ENCODE data around the gene BBOX1. TPM values are rescaled to one million over a fixed set of nuclear protein-coding genes. Genes with fewer than 3 reads are reported as not detected.

The BBOX1 gene
- total RNA-seq, 4 donors from 2014 or later: 0.55 TPM; not detected in 3

- intact Hi-C loops (cut with DNase I; ENCODE audit: low total_unique reads): no loop called here
- no peaks in the 10 kb centered on the region for H3K9me3 ChIP-seq
- no peaks in the 10 kb centered on the region for H3K4me1 ChIP-seq
- no peak for DNase-seq
- H3K27ac ChIP-seq: peak overlapping the region; percentile 10 to 23
- no peak overlapping the region for H3K4me3 ChIP-seq
- TF ChIP-seq POLR2A (IDR thresholded peaks at IDR 0.05) (no peak), CTCF (IDR thresholded peaks at IDR 0.05) (no peak)
- H3K27me3 ChIP-seq: no peaks in the 10 kb centered on the region
- no peaks in the 10 kb centered on the region for H3K36me3 ChIP-seq
Measured at GRCh38 chr11:27013781-27014361, 26.7 kb upstream of the BBOX1 start.

- H3K27ac ChIP-seq: no peak overlapping the region
- H3K4me1 ChIP-seq: no peaks in the 10 kb centered on the region
- no peaks in the 10 kb centered on the region for H3K9me3 ChIP-seq
- intact Hi-C loops (cut with DNase I; ENCODE audit: low total_unique reads): no loop called here
- H3K27me3 ChIP-seq: no peaks in the 10 kb centered on the region
- no peak for TF ChIP-seq POLR2A (IDR thresholded peaks at IDR 0.05)
- TF ChIP-seq CTCF (IDR thresholded peaks at IDR 0.05): no peak
- no peaks in the 10 kb centered on the region for H3K36me3 ChIP-seq
- no peak overlapping the region for H3K4me3 ChIP-seq
- DNase-seq: no peak
Measured at GRCh38 chr11:27018902-27019529, 21.6 kb upstream of the BBOX1 start.

- TF ChIP-seq POLR2A (IDR thresholded peaks at IDR 0.05): no peak
- no peak for TF ChIP-seq CTCF (IDR thresholded peaks at IDR 0.05)
- Histone ChIP-seq H3K27me3 (no peaks in the 10 kb centered on the region), H3K4me3 (no peak overlapping the region), H3K36me3 (no peaks in the 10 kb centered on the region), H3K9me3 (no peaks in the 10 kb centered on the region), H3K4me1 (no peaks in the 10 kb centered on the region), H3K27ac (no peak overlapping the region)
- intact Hi-C loops (cut with DNase I; ENCODE audit: low total_unique reads): no loop called here
- DNase-seq: no peak
Measured at GRCh38 chr11:27020751-27021150, 19.9 kb upstream of the BBOX1 start.

- intact Hi-C loops (cut with DNase I; ENCODE audit: low total_unique reads): no loop called here
- Histone ChIP-seq H3K4me3 (no peak overlapping the region), H3K27ac (no peak overlapping the region), H3K27me3 (no peaks in the 10 kb centered on the region), H3K9me3 (no peaks in the 10 kb centered on the region), H3K4me1 (no peaks in the 10 kb centered on the region), H3K36me3 (no peaks in the 10 kb centered on the region)
- no peak for DNase-seq
- TF ChIP-seq CTCF (IDR thresholded peaks at IDR 0.05) (no peak), POLR2A (IDR thresholded peaks at IDR 0.05) (no peak)
Measured at GRCh38 chr11:27022659-27023251, 17.9 kb upstream of the BBOX1 start.

- Histone ChIP-seq H3K27ac (no peak overlapping the region), H3K9me3 (no peaks in the 10 kb centered on the region), H3K36me3 (no peaks in the 10 kb centered on the region), H3K4me1 (no peaks in the 10 kb centered on the region), H3K27me3 (no peaks in the 10 kb centered on the region), H3K4me3 (no peak overlapping the region)
- no peak for TF ChIP-seq POLR2A (IDR thresholded peaks at IDR 0.05)
- no peak for TF ChIP-seq CTCF (IDR thresholded peaks at IDR 0.05)
- DNase-seq: no peak
- intact Hi-C loops (cut with DNase I; ENCODE audit: low total_unique reads): no loop called here
Measured at GRCh38 chr11:27024865-27025264, 15.8 kb upstream of the BBOX1 start.
